H1 (cell line): ENCODE data around the gene MCFD2. TPM values are rescaled to one million over a fixed set of nuclear protein-coding genes. Genes with fewer than 3 reads are reported as not detected.

Experiments
- CHD7 ChIP-seq: fragments of 300-600 bp; sonication (generic); IDR thresholded peaks from 2 replicates; pipeline ENCODE4 v1.7.1; 2012; ENCODE audit warnings: low read length, moderate library complexity, mild to moderate bottlenecking, inconsistent platforms; ENCODE audit not compliant: insufficient replicate concordance
- PHF8 ChIP-seq: fragments of 200-600 bp; sonication (generic); conservative IDR thresholded peaks from 2 replicates; pipeline ENCODE4 v1.7.1; 2012; ENCODE audit warnings: low read depth, mild to moderate bottlenecking, inconsistent platforms, low read length, moderate library complexity
- polyA plus RNA-seq, 7 experiments: library from polyadenylated mRNA; depleted of rRNA in 3 of 7; stranded (reverse) in 5 of 7; unstranded in 2 of 7; fragments of >200 nt in 5 of 7; fragments of 200-250 nt in 2 of 7; gene quantifications; 1 replicate in 5 of 7; 2 replicates in 1 of 7; 4 replicates in 1 of 7; pipeline versions ENCODE4 v1.2.1 to v1.2.3, GENCODE V29; 2011 to 2013; ENCODE audit warnings: missing spikeins in 2 of 7, mixed read lengths in 2 of 7
- total RNA-seq: library from RNA; stranded (reverse); fragmentation: NEBNext Ultra II Directional; extraction: Animal tissue kit (Norgen Biotek cat#: 25700); gene quantifications from 2 replicates; pipeline ENCODE4 v1.2.1, GENCODE V29; 2021

The MCFD2 gene
- total and polyA plus RNA-seq, 2 of the 8 experiments (the other 6 are each of a cell fraction or from before 2014, with no cell fraction given), result 35.2 to 76.2 TPM

- TF ChIP-seq CHD7 (no peak), PHF8 (no peak)
These were observed 53.1 kb downstream of the MCFD2 start (continued) for GRCh38 chr2:46862514-46862913.
